ENCODE measurements around the gene ESYT3. TPM values are rescaled to one million over a fixed set of nuclear protein-coding genes. Genes with fewer than 3 reads are reported as not detected.
"Not testable (repeated sequence)": the region's sequence is repeated elsewhere in the genome, so short reads cannot be mapped to it uniquely, and the experiment has no call there.

ESYT3 gene
- total RNA-seq, 6 donors from 2014 or later = 45.9 to 93.3 (median 54.6) TPM

DNA sequence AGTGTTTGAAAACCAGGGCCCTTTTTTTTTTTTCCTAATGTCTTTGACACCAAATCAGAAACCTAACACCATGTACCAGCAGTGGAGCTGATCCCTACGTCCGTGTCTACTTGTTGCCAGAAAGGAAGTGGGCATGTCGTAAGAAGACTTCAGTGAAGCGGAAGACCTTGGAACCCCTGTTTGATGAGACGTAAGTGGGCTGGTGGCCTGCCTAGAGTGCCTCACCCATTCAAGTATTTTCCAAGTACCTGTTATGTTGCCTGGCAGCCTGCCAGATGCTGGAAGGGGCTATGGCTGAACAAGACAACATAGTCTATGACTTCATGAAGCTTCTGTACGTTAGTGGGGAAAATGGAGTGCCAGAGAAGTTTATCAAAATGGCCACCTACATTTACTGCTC, 39.7 kb downstream of the ESYT3 start:
- peak in 1 of 2 donors; percentile 86 for DNase-seq
- H3K9me3 ChIP-seq = no peaks in the 10 kb centered on the region
- H3K4me3 ChIP-seq = no peak overlapping the region
- H3K27ac ChIP-seq = peak overlapping the region in 2 of 4 donors; percentile 3 to 51
- no peaks in the 10 kb centered on the region for H3K27me3 ChIP-seq
- peaks cover 0 to 12% (median 0%) of the 10 kb centered on the region in 4 donors for H3K36me3 ChIP-seq
- peaks cover 0 to 38% (median 17%) of the 10 kb centered on the region in 4 donors for H3K4me1 ChIP-seq
- TF ChIP-seq EP300 (IDR thresholded peaks at IDR 0.05) = peak in 2 of 4 donors; percentile 78 to 88
- no peak for TF ChIP-seq POLR2A (IDR thresholded peaks at IDR 0.05)
- no peak for TF ChIP-seq CTCF (IDR thresholded peaks at IDR 0.05)
- peak in 1 of 2 donors; percentile 81 for TF ChIP-seq POLR2AphosphoS5 (IDR thresholded peaks at IDR 0.05)
- 32 to 45% methylated on average over 6 of the region's 6 CpGs for WGBS, 2 donors
- peak; percentile 51 to 74 for ATAC-seq (ENCODE audit: low FRiP score in 2 of 2)

DNA sequence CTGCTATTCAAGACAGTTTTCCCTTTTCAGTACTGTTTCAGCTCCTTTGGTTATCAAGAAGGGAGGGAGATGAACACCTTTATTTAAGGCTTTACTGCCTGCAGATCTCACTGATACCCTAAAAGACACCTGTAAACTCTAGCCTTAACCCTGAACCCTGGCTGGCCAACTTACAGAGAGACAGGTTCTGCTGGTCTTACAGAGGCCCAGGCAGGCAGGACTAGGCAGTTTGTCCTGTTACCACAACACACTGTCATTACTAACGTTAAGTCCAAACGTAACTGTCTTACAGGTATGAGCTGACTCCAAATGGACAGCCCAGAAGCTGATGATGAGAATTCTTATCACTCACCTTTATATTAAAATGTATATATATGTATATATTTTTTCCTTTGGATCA, 42.1 kb downstream of the ESYT3 start:
- WGBS, 2 donors = 73 to 95% methylated on average over 2 of the region's 2 CpGs
- Histone ChIP-seq H3K4me1 (peaks cover 0 to 27% (median 13%) of the 10 kb centered on the region in 4 donors), H3K27ac (peak overlapping the region in 3 of 4 donors; percentile 9 to 45 (median 28)), H3K4me3 (no peak overlapping the region), H3K9me3 (no peaks in the 10 kb centered on the region), H3K36me3 (peaks cover 0 to 8% (median 0%) of the 10 kb centered on the region in 4 donors), H3K27me3 (no peaks in the 10 kb centered on the region)
- no peak for ATAC-seq (ENCODE audit: low FRiP score in 2 of 2)
- no peak for TF ChIP-seq POLR2A (IDR thresholded peaks at IDR 0.05)
- TF ChIP-seq POLR2AphosphoS5 (IDR thresholded peaks at IDR 0.05) = no peak
- TF ChIP-seq CTCF (IDR thresholded peaks at IDR 0.05) = no peak
- TF ChIP-seq EP300 (IDR thresholded peaks at IDR 0.05) = no peak
- DNase-seq = no peak

DNA sequence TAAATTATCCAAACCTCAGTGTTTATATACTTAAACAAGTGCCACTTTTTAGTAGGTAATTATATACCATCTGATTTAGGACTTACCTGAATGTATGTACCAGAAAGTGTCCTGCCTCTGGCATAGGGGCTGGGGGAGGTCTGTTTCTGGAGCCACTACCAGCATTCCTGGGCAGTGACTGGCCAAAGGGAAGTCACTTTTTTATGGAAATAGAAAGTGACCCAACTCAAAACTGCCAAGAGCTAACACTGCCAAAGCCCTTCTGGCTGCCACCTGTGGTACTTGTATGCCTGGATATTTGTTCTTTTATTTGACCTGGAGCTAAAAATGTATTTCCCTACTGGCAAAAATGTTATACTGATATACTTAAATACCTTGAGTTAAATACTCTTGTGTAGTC, 42.7 kb downstream of the ESYT3 start:
- H3K4me1 ChIP-seq = peaks cover 0 to 27% (median 13%) of the 10 kb centered on the region in 4 donors
- peak; percentile 29 to 49 for ATAC-seq (ENCODE audit: low FRiP score in 2 of 2)
- no peak for TF ChIP-seq EP300 (IDR thresholded peaks at IDR 0.05)
- TF ChIP-seq CTCF (IDR thresholded peaks at IDR 0.05) = peak in 1 of 6 experiments; percentile 40
- peak overlapping the region; percentile 9 to 45 (median 28) for H3K27ac ChIP-seq
- peak in 1 of 2 donors; percentile 62 for DNase-seq
- H3K36me3 ChIP-seq = peaks cover 0 to 8% (median 0%) of the 10 kb centered on the region in 4 donors
- no peaks in the 10 kb centered on the region for H3K27me3 ChIP-seq
- H3K9me3 ChIP-seq = no peaks in the 10 kb centered on the region
- H3K4me3 ChIP-seq = no peak overlapping the region

- WGBS, 2 donors = 79 to 82% methylated on average over 3 of the region's 3 CpGs
- Histone ChIP-seq H3K4me1 (peaks cover 0 to 27% (median 11%) of the 10 kb centered on the region in 4 donors), H3K27ac (peak overlapping the region in 3 of 4 donors; percentile 28 to 44 (median 28)), H3K36me3 (peaks cover 0 to 3% (median 0%) of the 10 kb centered on the region in 4 donors), H3K4me3 (no peak overlapping the region), H3K9me3 (no peaks in the 10 kb centered on the region), H3K27me3 (no peaks in the 10 kb centered on the region)
- DNase-seq = no peak
- no peak for ATAC-seq (ENCODE audit: low FRiP score in 2 of 2)
- TF ChIP-seq EP300 (IDR thresholded peaks at IDR 0.05) (no peak), POLR2AphosphoS5 (IDR thresholded peaks at IDR 0.05) (no peak), CTCF (IDR thresholded peaks at IDR 0.05) (no peak), POLR2A (IDR thresholded peaks at IDR 0.05) (no peak)
These were observed 43.4 kb downstream of the ESYT3 start for GRCh38 chr3:138477801-138478200.

DNA sequence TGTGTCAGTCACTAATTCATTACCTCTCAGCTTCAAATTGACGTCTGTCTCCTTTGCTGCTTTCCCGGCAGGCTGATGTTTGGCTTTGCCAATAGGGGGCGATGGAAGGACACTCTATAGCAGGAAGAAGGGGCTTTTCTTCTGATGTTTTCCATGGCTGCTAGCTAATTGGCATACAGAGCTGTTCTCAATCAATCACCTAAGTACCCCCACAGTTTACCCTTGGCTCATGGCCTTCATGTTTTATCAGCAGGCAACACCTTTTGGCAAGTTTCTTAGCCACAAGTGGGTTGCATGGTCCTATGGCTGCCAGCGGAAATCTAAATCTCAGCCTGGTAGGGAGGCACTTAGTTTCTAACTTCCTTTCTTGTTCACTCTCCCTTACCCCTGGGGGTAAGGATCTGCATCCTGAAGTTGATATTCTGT, 45.0 kb downstream of the ESYT3 start:
- H3K27ac ChIP-seq = no peak overlapping the region
- WGBS, 2 donors = 31 to 41% methylated on average over 4 of the region's 4 CpGs
- peaks cover 0 to 18% (median 7%) of the 10 kb centered on the region in 4 donors for H3K4me1 ChIP-seq
- H3K9me3 ChIP-seq = no peaks in the 10 kb centered on the region
- no peak overlapping the region for H3K4me3 ChIP-seq
- no peaks in the 10 kb centered on the region for H3K27me3 ChIP-seq
- no peaks in the 10 kb centered on the region for H3K36me3 ChIP-seq
- DNase-seq (peak in 1 of 2 donors; percentile 48), ATAC-seq (ENCODE audit: low FRiP score in 2 of 2) (peak in 1 of 2 donors; percentile 48)
- TF ChIP-seq POLR2A (IDR thresholded peaks at IDR 0.05) (no peak), POLR2AphosphoS5 (IDR thresholded peaks at IDR 0.05) (no peak), CTCF (IDR thresholded peaks at IDR 0.05) (peak; percentile 25 to 51 (median 40)), EP300 (IDR thresholded peaks at IDR 0.05) (no peak)

GRCh38 chr3:138484672-138485071, 50.3 kb downstream of the ESYT3 start:
- not testable (repeated sequence) for H3K36me3 ChIP-seq; H3K4me1 ChIP-seq; ATAC-seq (ENCODE audit: low FRiP score in 2 of 2); H3K27ac ChIP-seq; H3K4me3 ChIP-seq; H3K27me3 ChIP-seq
- peaks cover 18 to 29% (median 22%) of the 10 kb centered on the region in 4 donors for H3K9me3 ChIP-seq
- peak in 1 of 2 donors; percentile 72 for DNase-seq
- WGBS, 2 donors = 95 to 97% methylated on average over 9 to 11 of the region's 17 CpGs

DNA sequence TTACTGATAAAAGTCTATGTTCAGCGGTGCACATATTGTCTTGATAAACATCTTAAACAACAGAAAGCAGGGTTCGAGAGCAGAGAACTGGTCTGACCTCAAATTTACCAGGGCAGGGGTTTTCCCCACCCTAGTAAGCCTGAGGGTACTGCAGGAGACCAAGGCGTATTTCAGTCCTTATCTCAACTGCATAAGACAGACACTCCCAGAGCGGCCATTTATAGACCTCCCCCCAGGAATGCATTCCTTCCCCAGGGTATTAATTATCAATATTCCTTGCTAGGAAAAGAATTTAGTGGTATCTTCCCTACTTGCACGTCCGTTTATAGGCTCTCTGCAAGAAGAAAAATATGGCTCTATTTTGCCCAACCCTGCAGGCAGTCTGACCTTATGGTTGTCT, 52.2 kb downstream of the ESYT3 start:
- not testable (repeated sequence) for ATAC-seq (ENCODE audit: low FRiP score in 2 of 2); H3K4me3 ChIP-seq; H3K27ac ChIP-seq; H3K27me3 ChIP-seq; DNase-seq; H3K4me1 ChIP-seq; H3K36me3 ChIP-seq
- WGBS, 2 donors = 92 to 95% methylated on average over 6 of the region's 6 CpGs
- peaks cover 18 to 29% (median 22%) of the 10 kb centered on the region in 4 donors for H3K9me3 ChIP-seq

Measured in upper lobe of left lung (tissue), 6 donors.